Activated naive CD4-positive, alpha-beta T cell treated with anti-CD3 and anti-CD28 coated beads, Interleukin-2, amount 50 U/mL, for 72 hours (primary cell): Measurements from ENCODE around the gene EIF5AL1. TPM values are rescaled to one million over a fixed set of nuclear protein-coding genes. Genes with fewer than 3 reads are reported as not detected.
"Not testable (repeated sequence)": the region's sequence is repeated elsewhere in the genome, so short reads cannot be mapped to it uniquely, and the experiment has no call there.

ENCODE experiments used
- ATAC-seq, 2 donors: fragments of 150-1000 bp; cut with Tn5 transposase; 2 replicates each; pipeline ENCODE4 v1.10.0; 2021; ENCODE audit warnings: mild to moderate bottlenecking in 2 of 2, moderate library complexity in 2 of 2
- DNase-seq, 2 donors: peaks; one replicate each; pipeline ENCODE4 v3.0.0; 2021 to 2022; ENCODE audit warnings: low spot score in 2 of 2
- H3K27ac Mint-ChIP-seq, 2 donors: one replicate each; pipeline ENCODE4 v1.8.0; 2022; ENCODE audit warnings: mild to moderate bottlenecking in 2 of 2, mixed read lengths in 2 of 2
- H3K36me3 Mint-ChIP-seq, 2 donors: one replicate each; pipeline ENCODE4 v1.8.0; 2022; ENCODE audit warnings: mixed read lengths in 2 of 2
- H3K9me3 Mint-ChIP-seq, 2 donors: one replicate each; pipeline ENCODE4 v1.8.0; 2022; ENCODE audit warnings: mixed read lengths in 2 of 2
- total RNA-seq, 2 donors: library from RNA; stranded (reverse); gene quantifications; one replicate each; pipeline ENCODE4 v1.2.3, GENCODE V29; 2022

Gene EIF5AL1
- total RNA-seq: under 1 TPM; 0.07 to 0.16 TPM

GRCh38 chr10:79511891-79512583 lies at the start of gene EIF5AL1:
Gene EIF5AL1, plus strand, starts transcription at chr10:79512533. Its CDS starts 117 bp downstream, at chr10:79512650.
- not testable (repeated sequence) for H3K36me3 Mint-ChIP-seq, H3K27ac Mint-ChIP-seq, H3K9me3 Mint-ChIP-seq

DNA sequence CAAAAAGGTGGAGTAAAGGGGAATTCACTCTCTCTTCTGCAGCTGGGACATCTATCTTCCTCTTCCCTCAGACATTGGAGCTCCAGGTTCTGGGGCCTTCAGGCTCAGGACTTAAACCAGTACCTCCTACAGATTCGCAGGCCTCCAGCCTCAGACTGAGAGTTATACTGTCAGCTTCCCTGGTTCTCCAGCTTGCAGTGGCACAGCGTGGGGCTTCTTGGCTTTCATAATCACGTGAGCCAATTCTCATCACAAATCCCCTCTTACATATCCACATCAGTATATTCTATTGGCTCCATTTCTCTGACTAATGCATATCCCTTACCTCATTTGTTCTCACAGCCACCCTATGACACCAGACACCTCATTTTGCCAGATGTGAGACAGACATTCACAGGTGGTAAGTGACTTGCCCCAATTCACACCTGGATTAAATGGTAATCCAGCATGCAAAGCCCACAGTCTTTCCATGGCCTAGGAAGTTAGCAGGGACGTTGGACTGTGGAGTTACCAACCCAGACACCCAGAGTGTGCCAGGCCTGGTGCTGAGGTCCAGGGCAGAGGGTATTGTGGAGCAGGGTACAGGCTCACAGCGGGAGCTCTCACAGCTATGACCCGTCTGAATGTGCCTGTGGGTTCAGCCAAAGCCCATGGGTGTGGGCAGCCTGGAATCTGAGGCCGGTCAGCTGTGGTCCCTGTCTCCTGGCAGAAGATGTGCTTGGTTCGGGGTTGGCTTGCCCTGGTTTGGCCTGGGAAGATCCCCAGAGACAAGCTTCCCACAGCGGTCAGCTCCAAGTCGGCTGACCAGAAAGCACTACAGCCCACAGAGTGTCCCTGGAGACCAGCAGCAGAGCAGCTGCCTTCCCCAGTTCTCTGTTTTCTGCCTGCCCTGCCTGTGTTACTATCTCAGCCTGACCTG lies 48.5 kb upstream of the EIF5AL1 start:
- DNase-seq (no peak), ATAC-seq (no peak)
- Mint-ChIP-seq H3K9me3 (no peaks in the 10 kb centered on the region), H3K27ac (no peak overlapping the region), H3K36me3 (no peaks in the 10 kb centered on the region)

More at GRCh38 chr10:79511891-79512583, at the start of gene EIF5AL1:
- DNase-seq, ATAC-seq: not testable (repeated sequence)

DNA sequence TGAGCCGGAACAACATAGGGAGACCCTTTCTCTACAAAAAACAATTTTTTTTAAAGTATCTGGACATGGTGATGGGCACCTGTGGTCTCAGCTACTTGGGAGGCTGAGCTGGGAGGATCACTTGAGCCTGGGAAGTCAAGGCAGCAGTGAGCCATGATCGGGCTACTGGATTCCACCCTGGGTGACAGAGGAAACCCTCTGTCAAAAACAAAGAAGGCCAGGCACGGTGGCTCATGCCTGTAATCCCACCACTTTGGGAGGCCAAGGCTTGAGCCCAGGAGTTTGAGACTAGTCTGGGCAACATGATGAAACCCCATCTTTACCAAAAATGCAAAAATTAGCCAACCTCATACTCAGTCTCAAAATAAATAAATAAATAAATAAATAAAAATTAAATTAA lies 47.0 kb upstream of the EIF5AL1 start:
- ATAC-seq: no peak
- DNase-seq: no peak
- Mint-ChIP-seq H3K36me3 (no peaks in the 10 kb centered on the region), H3K9me3 (no peaks in the 10 kb centered on the region), H3K27ac (no peak overlapping the region)

DNA sequence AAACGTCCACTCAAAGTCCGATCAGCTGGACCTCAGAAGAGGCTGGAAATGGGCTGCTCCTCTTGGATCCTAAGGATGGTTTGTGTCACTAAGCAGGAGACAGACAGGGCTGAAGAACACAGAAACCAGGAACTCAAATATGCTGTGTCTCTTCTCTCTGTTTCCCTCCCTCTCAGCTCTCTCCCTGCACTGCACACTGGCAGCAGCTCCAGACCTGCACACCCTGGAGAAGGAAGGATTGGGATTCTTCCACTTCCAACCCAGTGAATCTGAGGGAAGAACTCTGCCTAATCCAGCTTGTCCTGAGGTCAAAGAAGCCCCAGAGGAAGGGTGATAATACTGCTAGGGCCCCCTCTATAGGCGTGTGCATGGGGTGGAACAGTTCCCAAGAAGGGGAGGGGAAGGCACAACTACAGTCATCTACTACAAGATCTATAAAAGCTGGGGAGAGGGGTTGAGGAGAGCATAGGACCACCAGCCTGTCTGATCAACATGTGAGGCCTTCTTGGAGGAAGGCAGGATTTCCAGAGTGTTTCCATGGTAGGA lies 44.2 kb upstream of the EIF5AL1 start:
- DNase-seq (no peak), ATAC-seq (peak in 1 of 2 donors; percentile 4)
- H3K9me3 Mint-ChIP-seq: no peaks in the 10 kb centered on the region
- H3K36me3 Mint-ChIP-seq: no peaks in the 10 kb centered on the region
- H3K27ac Mint-ChIP-seq: no peak overlapping the region

GRCh38 chr10:79468841-79469585 lies 43.3 kb upstream of the EIF5AL1 start:
- DNase-seq (no peak), ATAC-seq (no peak)
- Mint-ChIP-seq H3K36me3 (no peaks in the 10 kb centered on the region), H3K27ac (peak overlapping the region in 1 of 2 donors; percentile 53), H3K9me3 (no peaks in the 10 kb centered on the region)

DNA sequence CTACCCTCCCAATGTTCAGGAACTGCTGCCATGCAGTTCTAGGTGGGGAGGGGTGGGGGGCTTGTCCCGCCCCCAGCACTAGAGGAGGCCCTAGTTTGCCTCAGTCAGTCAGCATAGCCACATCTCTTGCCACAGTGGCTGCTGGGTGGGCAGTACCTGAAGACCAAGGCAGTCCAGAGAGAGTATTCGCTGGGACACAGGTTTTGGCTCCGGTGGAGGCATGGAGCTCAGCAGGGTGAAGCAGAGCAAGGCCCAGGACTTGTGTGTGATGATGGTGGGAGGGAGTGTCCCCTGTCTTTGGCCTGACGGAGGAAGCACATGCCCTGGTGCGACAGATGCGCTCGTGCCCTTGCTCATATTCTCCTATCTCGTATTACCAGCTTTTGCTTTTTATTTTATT lies 42.2 kb upstream of the EIF5AL1 start:
- ATAC-seq (no peak), DNase-seq (no peak)
- H3K27ac Mint-ChIP-seq: no peak overlapping the region
- no peaks in the 10 kb centered on the region for H3K9me3 Mint-ChIP-seq
- no peaks in the 10 kb centered on the region for H3K36me3 Mint-ChIP-seq

DNA sequence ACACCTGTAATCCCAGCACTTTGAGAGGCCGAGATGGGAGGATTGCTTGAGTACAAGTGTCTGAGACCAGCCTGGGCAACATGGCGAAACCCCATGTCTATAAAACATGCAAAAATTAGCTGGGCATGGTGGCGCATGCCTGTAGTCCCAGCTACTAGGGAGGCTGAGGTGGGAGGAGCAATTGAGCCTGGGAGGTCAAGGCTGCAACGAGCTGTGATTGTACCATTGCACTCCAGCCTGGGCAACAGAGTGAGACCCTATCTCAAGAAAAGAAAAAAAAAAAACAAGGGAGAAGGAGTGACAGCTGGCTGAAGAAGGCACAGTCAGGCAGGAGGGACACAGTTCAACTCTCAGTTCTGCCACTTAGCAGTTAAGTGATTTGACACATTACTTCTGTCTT lies 40.6 kb upstream of the EIF5AL1 start:
- Mint-ChIP-seq H3K36me3 (no peaks in the 10 kb centered on the region), H3K9me3 (no peaks in the 10 kb centered on the region), H3K27ac (no peak overlapping the region)
- DNase-seq (no peak), ATAC-seq (no peak)

DNA sequence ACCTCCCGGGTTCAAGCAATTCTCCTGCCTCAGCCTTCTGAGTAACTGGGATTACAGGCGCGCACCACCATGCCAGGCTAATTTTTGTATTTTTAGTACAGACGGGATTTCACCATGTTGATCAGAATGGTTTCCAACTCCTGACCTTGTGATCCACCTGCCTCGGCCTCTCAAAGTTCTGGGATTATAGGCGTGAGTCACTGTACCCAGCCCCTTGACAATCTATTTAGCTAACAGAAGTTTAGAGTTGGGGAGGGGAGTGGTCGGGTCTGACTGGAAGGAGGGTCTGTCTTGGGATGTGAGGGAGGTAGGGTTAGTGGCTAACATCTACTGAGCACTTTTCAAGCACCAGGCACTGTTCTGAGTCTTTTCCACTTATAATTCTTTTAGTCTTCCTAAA lies 39.9 kb upstream of the EIF5AL1 start:
- Mint-ChIP-seq H3K27ac (no peak overlapping the region), H3K36me3 (no peaks in the 10 kb centered on the region), H3K9me3 (no peaks in the 10 kb centered on the region)
- ATAC-seq (no peak), DNase-seq (no peak)

GRCh38 chr10:79472951-79473350 lies 39.4 kb upstream of the EIF5AL1 start:
- DNase-seq: no peak
- H3K9me3 Mint-ChIP-seq: no peaks in the 10 kb centered on the region
- no peak overlapping the region for H3K27ac Mint-ChIP-seq
- no peak for ATAC-seq
- no peaks in the 10 kb centered on the region for H3K36me3 Mint-ChIP-seq

DNA sequence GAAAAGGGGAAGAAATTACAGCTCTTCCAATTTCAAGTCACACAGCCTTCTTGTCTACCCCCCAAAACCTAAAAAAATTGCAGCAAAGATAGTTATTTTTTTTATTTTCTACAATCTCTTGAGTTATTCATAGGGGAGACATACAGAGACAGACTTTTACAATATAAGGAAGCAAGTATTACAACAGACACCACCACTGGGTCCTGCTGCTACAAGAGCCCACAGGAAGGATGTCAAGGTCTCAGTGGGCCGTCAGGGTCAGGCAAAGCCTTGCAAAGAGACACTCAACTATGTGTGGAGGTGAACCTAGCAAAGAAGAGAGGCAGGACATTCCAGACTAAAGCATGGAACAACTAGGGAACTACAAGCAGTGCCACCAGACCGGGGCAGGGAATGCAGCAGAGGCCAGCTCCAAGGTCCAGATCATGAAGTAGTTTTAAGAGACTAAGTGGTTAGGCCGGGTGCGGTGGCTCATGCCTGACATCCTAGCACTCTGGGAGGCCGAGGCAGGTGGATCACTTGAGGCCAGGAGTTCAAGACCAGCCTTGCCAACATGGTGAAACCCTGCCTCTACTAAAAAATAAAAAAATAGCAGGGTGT lies 38.7 kb upstream of the EIF5AL1 start:
- Mint-ChIP-seq H3K27ac (no peak overlapping the region), H3K36me3 (no peaks in the 10 kb centered on the region), H3K9me3 (no peaks in the 10 kb centered on the region)
- no peak for ATAC-seq
- no peak for DNase-seq

GRCh38 chr10:79475119-79475653 lies 37.1 kb upstream of the EIF5AL1 start:
- H3K9me3 Mint-ChIP-seq: no peaks in the 10 kb centered on the region
- H3K27ac Mint-ChIP-seq: no peak overlapping the region
- no peak for ATAC-seq
- DNase-seq: no peak
- H3K36me3 Mint-ChIP-seq: no peaks in the 10 kb centered on the region

- ATAC-seq (no peak), DNase-seq (no peak)
- Mint-ChIP-seq H3K36me3 (no peaks in the 10 kb centered on the region), H3K27ac (no peak overlapping the region), H3K9me3 (no peaks in the 10 kb centered on the region)
Measured at GRCh38 chr10:79475877-79476276, 36.5 kb upstream of the EIF5AL1 start.

DNA sequence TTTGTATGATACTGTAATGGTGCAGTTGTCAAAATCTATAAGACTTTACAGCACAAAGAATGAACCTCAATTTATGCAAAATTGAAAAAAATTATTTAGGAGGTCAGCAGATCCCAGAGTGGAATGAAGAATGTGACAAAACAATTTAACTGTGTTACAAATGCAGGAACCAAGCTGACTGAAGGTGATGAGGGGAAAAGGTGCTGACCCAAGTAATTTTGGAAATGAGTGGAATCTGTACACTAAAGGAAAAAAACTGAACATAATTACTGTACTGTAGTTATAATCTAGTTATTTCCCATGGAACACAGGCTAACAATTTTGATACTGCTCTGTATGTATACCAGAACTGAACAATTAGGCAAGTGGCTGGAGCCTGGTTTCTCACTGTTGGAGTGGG lies 35.7 kb upstream of the EIF5AL1 start:
- no peak for ATAC-seq
- no peaks in the 10 kb centered on the region for H3K36me3 Mint-ChIP-seq
- H3K9me3 Mint-ChIP-seq: no peaks in the 10 kb centered on the region
- no peak for DNase-seq
- no peak overlapping the region for H3K27ac Mint-ChIP-seq

- no peaks in the 10 kb centered on the region for H3K9me3 Mint-ChIP-seq
- H3K36me3 Mint-ChIP-seq: no peaks in the 10 kb centered on the region
Measured at GRCh38 chr10:79477456-79477855, 34.9 kb upstream of the EIF5AL1 start.

GRCh38 chr10:79479283-79479909 lies 32.9 kb upstream of the EIF5AL1 start:
- no peaks in the 10 kb centered on the region for H3K9me3 Mint-ChIP-seq
- no peak for DNase-seq
- ATAC-seq: no peak
- no peaks in the 10 kb centered on the region for H3K36me3 Mint-ChIP-seq
- H3K27ac Mint-ChIP-seq: no peak overlapping the region

More at GRCh38 chr10:79477456-79477855, 34.9 kb upstream of the EIF5AL1 start:
- ATAC-seq: no peak
- no peak overlapping the region for H3K27ac Mint-ChIP-seq
- DNase-seq: no peak

- Mint-ChIP-seq H3K9me3 (no peaks in the 10 kb centered on the region), H3K27ac (no peak overlapping the region), H3K36me3 (no peaks in the 10 kb centered on the region)
- ATAC-seq: no peak
- no peak for DNase-seq
Measured at GRCh38 chr10:79482304-79482703, 30.0 kb upstream of the EIF5AL1 start.
